Thoracic aorta (tissue), 2 donors: ENCODE measurements around the gene EEIG1. TPM values are rescaled to one million over a fixed set of nuclear protein-coding genes. Genes with fewer than 3 reads are reported as not detected.

Experiments used
- ATAC-seq: fragments of 150-250 bp; one replicate; pipeline ENCODE4 v1.8.0; 2017; ENCODE audit warnings: low read depth; ENCODE audit not compliant: insufficient number of reproducible peaks, low FRiP score
- DNase-seq: peaks from one replicate; pipeline ENCODE4 v3.0.0-alpha.2; 2020; ENCODE audit warnings: low spot score
- H3K27ac ChIP-seq, 2 donors: fragments of 200-600 bp; sonication (generic); 1 replicate in 1 of 2; 2 replicates in 1 of 2; pipeline ENCODE4 v1.5.1; 2016; ENCODE audit warnings: mild to moderate bottlenecking in 2 of 2, moderate library complexity in 2 of 2
- H3K27me3 ChIP-seq: fragments of 200-600 bp; sonication (generic); replicated peaks from 2 replicates; pipeline ENCODE4 v1.6.0; 2016; ENCODE audit warnings: mild to moderate bottlenecking; ENCODE audit not compliant: insufficient read depth
- H3K36me3 ChIP-seq: fragments of 200-600 bp; sonication (generic); one replicate; pipeline ENCODE4 v1.5.1; 2016
- H3K4me1 ChIP-seq, 2 donors: fragments of 200-600 bp; sonication (generic); 1 replicate in 1 of 2; 2 replicates in 1 of 2; pipeline versions ENCODE4 v1.5.1 to v1.6.0; 2016; ENCODE audit warnings: low read depth in 2 of 2, mild to moderate bottlenecking in 1 of 2; ENCODE audit not compliant: control insufficient read depth in 1 of 2
- H3K4me3 ChIP-seq: fragments of 200-600 bp; sonication (generic); 2 replicates; pipeline ENCODE4 v1.5.1; 2016; ENCODE audit warnings: mild to moderate bottlenecking
- H3K9me3 ChIP-seq: fragments of 200-600 bp; sonication (generic); 2 replicates; pipeline ENCODE4 v1.5.1; 2016
- CTCF ChIP-seq: fragments of 200-600 bp; sonication (generic); IDR thresholded peaks from one replicate; pipeline ENCODE4 v1.5.1; 2019; ENCODE audit warnings: antibody characterized with exemption
- total RNA-seq, 2 donors: library from RNA; depleted of rRNA; stranded (reverse); fragments of >200 nt; gene quantifications; one replicate each; pipeline versions ENCODE4 v1.1.0 to v1.2.3, GENCODE V29; 2016

The EEIG1 gene
- total RNA-seq, 2 donors from 2014 or later = 20.4 to 26.5 TPM

GRCh38 chr9:127999461-127999860, 18.7 kb upstream of the EEIG1 start:
- TF ChIP-seq CTCF = no peak
- Histone ChIP-seq H3K9me3 (no peaks in the 10 kb centered on the region), H3K4me1 (no peaks in the 10 kb centered on the region), H3K27me3 (no peaks in the 10 kb centered on the region), H3K36me3 (no peaks in the 10 kb centered on the region), H3K27ac (no peak overlapping the region), H3K4me3 (no peak overlapping the region)
- no peak for ATAC-seq
- no peak for DNase-seq

- DNase-seq (no peak), ATAC-seq (no peak)
- Histone ChIP-seq H3K27me3 (no peaks in the 10 kb centered on the region), H3K4me3 (no peak overlapping the region), H3K27ac (no peak overlapping the region), H3K4me1 (no peaks in the 10 kb centered on the region), H3K36me3 (no peaks in the 10 kb centered on the region), H3K9me3 (no peaks in the 10 kb centered on the region)
- no peak for TF ChIP-seq CTCF
These were observed 12.9 kb upstream of the EEIG1 start for GRCh38 chr9:127993721-127994120.

- no peaks in the 10 kb centered on the region for H3K4me1 ChIP-seq
- no peak for TF ChIP-seq CTCF
- ATAC-seq (no peak), DNase-seq (no peak)
- no peaks in the 10 kb centered on the region for H3K27me3 ChIP-seq
- H3K9me3 ChIP-seq = no peaks in the 10 kb centered on the region
- H3K36me3 ChIP-seq = no peaks in the 10 kb centered on the region
- H3K27ac ChIP-seq = no peak overlapping the region
- H3K4me3 ChIP-seq = no peak overlapping the region
These were observed 11.0 kb upstream of the EEIG1 start for GRCh38 chr9:127991757-127992274.

GRCh38 chr9:127991017-127991756, 10.4 kb upstream of the EEIG1 start:
- H3K27ac ChIP-seq = no peak overlapping the region
- H3K27me3 ChIP-seq = no peaks in the 10 kb centered on the region
- ATAC-seq = no peak
- DNase-seq = no peak
- H3K36me3 ChIP-seq = no peaks in the 10 kb centered on the region
- H3K9me3 ChIP-seq = no peaks in the 10 kb centered on the region
- H3K4me1 ChIP-seq = no peaks in the 10 kb centered on the region
- no peak overlapping the region for H3K4me3 ChIP-seq
- TF ChIP-seq CTCF = no peak

DNA sequence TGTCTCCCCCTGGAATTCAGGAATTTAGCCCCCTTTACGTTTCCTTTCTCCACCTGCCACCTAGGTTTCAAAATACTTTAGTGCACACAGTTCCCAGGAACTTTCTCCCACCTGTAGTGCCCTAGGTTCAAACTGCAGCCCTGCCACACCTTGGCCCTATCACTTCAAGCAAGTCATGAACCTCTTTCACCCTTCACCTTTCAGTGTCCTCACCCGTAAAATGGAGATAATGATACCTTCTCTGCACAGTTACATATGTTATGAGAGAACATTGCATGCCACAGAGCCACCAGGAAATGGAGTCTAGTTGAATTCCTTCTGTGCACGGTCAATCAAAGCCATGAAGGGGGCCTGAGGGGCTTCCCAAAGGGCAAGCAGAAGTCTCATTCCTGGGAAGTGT, 9.8 kb upstream of the EEIG1 start:
- Histone ChIP-seq H3K36me3 (no peaks in the 10 kb centered on the region), H3K4me1 (no peaks in the 10 kb centered on the region), H3K27me3 (no peaks in the 10 kb centered on the region), H3K27ac (no peak overlapping the region), H3K9me3 (no peaks in the 10 kb centered on the region), H3K4me3 (no peak overlapping the region)
- ATAC-seq (no peak), DNase-seq (no peak)
- TF ChIP-seq CTCF = no peak
